SH-SY5Y (cell line): ENCODE data around the gene DLG1.

Experiments used
- GATA2 ChIP-seq: IDR thresholded peaks from 2 replicates; pipeline ENCODE4 v1.6.1; 2011; ENCODE audit warnings: mild to moderate bottlenecking, low read depth, low read length
- GATA3 ChIP-seq: IDR thresholded peaks from 2 replicates; pipeline ENCODE4 v1.6.1; 2011; ENCODE audit warnings: low read depth, mild to moderate bottlenecking, low read length, moderate library complexity

DNA sequence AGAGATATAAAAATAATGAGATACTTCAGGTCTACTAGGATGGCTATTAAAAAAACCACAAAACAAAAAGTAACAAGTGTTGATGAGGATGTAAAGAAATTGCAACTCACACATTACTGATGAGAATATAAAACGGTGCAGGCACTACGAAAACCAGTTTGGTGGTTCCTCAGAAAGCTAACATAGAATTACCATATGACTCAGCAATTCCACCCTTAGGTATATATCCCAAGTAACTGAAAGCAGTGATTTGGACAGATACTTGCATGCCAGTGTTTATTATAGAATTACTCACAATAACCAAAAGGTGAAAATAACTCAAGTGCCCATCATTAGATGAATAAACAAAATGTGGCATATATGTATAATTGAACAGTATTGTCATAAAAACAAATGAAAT lies 181.3 kb downstream of the DLG1 start:
- no peak for TF ChIP-seq GATA3
- no peak for TF ChIP-seq GATA2
